Brain microvascular endothelial cell (primary cell): ENCODE measurements around the gene AGBL1.

Experiments used
- DNase-seq: peaks from one replicate; pipeline ENCODE4 v3.0.0-alpha.2; 2020
- H3K27ac ChIP-seq: fragments of 250-450 bp; sonication (Bioruptor Pico); 2 replicates; pipeline ENCODE4 v1.5.1; 2020; ENCODE audit warnings: mild to moderate bottlenecking, moderate library complexity
- H3K27me3 ChIP-seq: fragments of 250-450 bp; sonication (Bioruptor Pico); replicated peaks from 2 replicates; pipeline ENCODE4 v1.5.1; 2020; ENCODE audit warnings: mild to moderate bottlenecking
- H3K36me3 ChIP-seq: fragments of 250-450 bp; sonication (Bioruptor Pico); replicated peaks from 2 replicates; pipeline ENCODE4 v1.5.1; 2020; ENCODE audit warnings: mild to moderate bottlenecking
- H3K4me3 ChIP-seq: 2 replicates; pipeline ENCODE4 v1.5.1; 2011; ENCODE audit warnings: low read depth, mild to moderate bottlenecking, control low read depth, low read length, moderate library complexity
- CTCF ChIP-seq: IDR thresholded peaks from 2 replicates; pipeline ENCODE4 v1.5.1; 2011; ENCODE audit warnings: low read depth, mild to moderate bottlenecking, moderate library complexity, low read length, control low read depth, inconsistent platforms; ENCODE audit errors: missing control alignments
- in situ Hi-C: cut with HindIII; loops from 2 replicates; pipeline ENCODE4 v1.10.0; 2017; ENCODE audit warnings: low sequenced_read_pairs, low pct_ligation_motif_present

AGBL1 gene

DNA sequence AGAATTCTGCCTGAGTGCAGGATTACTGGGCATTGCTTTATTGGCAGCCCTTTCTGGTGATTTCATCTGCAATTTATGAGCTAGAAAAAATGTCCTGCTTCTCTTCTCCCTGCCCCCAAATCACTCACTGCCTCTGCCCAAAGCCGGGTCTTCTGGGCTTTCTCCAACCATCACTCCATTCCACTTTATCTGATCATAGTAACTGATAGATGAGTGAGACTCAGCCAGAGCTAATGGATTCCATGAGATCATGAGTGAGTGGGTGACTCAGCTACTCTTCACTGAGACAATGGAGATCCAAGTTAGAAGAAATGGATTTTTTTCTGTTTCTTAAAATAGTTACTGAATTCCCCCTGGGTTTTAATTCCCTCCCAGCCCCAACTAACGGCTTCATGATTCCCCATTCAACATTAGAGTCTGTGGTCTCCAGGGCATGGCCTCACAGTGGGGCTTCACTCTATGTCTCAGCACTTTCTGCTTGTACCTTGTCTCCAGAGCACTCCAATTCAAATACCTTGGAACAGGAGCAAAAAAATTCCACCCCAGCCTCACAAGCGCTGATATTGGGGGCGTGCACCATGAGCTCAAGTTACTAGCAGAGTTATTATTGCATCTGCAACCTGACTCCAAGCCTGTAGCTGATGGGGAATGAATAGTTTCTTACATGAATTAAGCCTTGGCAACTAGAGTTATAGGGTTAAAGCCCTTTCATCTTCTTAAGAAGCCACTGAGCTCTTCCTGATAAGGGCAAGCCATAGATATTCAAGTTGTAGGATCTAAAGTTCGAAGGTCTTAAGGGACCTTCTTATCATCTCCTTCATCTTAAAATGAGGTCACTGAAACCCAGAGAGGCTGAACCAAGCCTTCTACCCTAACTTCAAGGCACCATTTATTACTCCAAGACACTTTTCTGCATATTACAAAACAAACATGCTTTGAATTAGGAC, 85.9 kb downstream of the AGBL1 start:
- Histone ChIP-seq H3K4me3 (no peak overlapping the region), H3K27ac (no peak overlapping the region), H3K36me3 (no peaks in the 10 kb centered on the region), H3K27me3 (no peaks in the 10 kb centered on the region)
- no peak for DNase-seq
- TF ChIP-seq CTCF: no peak
- in situ Hi-C loops: no loop called here

DNA sequence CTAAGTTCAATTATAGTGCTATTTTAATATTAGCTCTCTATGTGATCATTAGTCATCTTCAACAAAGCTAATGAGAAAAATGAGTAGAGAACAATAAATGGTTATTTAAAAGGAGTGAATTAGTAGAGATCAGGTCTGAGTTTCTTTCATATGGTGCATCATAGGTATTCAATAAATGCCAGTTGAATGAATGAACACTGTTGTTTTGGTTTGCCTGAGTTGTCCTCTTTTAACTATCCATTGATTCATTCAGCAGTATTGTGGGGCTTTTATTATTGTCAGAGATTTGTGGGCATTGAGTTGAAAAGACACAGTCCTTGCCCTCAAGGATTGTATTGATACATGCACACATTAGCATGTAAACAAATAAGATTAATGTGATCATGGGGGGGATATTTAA, 88.2 kb downstream of the AGBL1 start:
- in situ Hi-C loops: no loop called here
- H3K4me3 ChIP-seq: no peak overlapping the region
- H3K27me3 ChIP-seq: no peaks in the 10 kb centered on the region
- no peak for DNase-seq
- no peak overlapping the region for H3K27ac ChIP-seq
- no peak for TF ChIP-seq CTCF
- H3K36me3 ChIP-seq: no peaks in the 10 kb centered on the region

DNA sequence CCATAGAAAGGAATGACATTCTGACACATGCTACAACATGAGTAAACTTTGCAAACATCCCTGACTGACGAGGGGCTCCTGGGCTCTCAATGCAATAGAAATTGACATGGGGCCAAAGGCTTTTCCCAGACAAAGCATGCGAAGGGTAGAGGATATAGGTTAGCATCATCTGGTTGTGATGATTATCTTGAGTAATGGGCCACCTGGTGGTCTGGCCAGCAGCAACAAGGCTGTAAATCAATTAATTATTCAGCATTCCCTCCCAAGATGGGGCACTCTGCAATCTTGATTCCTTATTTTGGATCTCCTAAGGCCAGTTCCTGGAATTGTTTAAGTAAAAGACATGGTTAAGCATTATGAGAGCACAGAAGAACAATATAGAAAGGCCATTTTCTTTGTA, 99.2 kb downstream of the AGBL1 start:
- Histone ChIP-seq H3K27ac (no peak overlapping the region), H3K27me3 (no peaks in the 10 kb centered on the region), H3K4me3 (no peak overlapping the region), H3K36me3 (no peaks in the 10 kb centered on the region)
- in situ Hi-C loops: no loop called here
- TF ChIP-seq CTCF: no peak
- DNase-seq: no peak

- Histone ChIP-seq H3K27me3 (no peaks in the 10 kb centered on the region), H3K4me3 (no peak overlapping the region), H3K27ac (no peak overlapping the region), H3K36me3 (no peaks in the 10 kb centered on the region)
- in situ Hi-C loops: no loop called here
- no peak for DNase-seq
- TF ChIP-seq CTCF: no peak
Observed at GRCh38 chr15:86183596-86184491, 104.2 kb downstream of the AGBL1 start.

GRCh38 chr15:86193716-86194380, 114.2 kb downstream of the AGBL1 start:
- H3K36me3 ChIP-seq: no peaks in the 10 kb centered on the region
- H3K27me3 ChIP-seq: no peaks in the 10 kb centered on the region
- in situ Hi-C loops: no loop called here
- no peak for DNase-seq
- TF ChIP-seq CTCF: no peak
- H3K4me3 ChIP-seq: no peak overlapping the region
- H3K27ac ChIP-seq: no peak overlapping the region
